NCI-H1092 treated with DMSO at 0.1 percent for 48 hours (cell line): ENCODE data around the gene GFPT2.

ENCODE experiments used
- DNase-seq: peaks from one replicate; lab custom pipeline; 2025; lab: John Stamatoyannopoulos, UW

The GFPT2 gene

GRCh38 chr5:180378438-180379344 lies 25.6 kb upstream of the GFPT2 start:
- no peak for DNase-seq

DNA sequence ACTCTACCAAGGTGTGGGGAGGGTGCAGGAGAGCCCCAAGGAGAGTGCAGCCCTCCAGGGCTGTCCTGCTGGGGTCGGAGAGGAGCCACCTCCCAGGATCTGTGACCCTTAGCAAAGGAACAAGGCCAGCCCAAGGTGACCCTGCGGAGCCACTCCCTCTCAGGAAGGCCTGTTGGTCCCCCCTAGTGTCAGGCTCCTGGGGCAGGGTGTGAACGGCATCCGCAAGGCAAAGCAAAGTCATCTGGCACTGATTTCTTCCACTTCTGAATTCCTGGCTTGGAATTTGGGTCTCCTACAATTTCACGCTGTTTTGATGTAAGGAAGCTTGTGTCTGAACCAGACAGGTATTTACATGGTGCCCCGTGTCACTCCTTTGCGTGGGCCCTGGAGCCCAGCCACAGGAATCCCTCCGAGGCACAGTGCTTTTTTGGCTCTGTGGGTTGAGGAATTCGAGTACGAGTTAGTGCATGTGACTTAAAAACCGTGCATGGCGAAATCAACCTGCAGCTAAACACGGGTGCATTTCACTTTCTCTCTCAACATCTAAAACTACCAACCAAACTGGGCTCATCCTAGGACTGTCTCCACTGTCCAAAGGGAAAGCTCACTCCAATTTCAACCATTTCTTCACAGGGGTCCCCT lies 24.5 kb upstream of the GFPT2 start:
- no peak for DNase-seq

DNA sequence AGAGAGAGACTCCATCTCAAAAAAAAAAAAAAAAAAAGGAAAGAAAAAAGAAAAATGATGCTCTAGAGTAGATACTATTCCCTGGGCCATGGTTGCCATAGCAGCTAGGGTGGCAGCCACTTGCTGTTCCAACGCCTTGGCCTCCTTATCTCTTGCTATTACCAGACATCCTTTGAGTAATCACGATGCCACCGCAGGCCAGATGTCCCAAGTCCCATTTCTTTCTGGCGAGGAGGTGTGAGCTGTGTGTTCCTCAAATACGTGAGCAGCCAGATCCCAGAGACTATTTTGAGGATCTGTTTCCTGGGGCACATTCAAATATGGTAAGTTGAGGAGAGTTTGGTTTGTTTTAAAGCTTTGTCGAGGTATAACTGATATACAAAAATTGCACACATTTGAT lies 23.4 kb upstream of the GFPT2 start:
- DNase-seq = no peak

DNA sequence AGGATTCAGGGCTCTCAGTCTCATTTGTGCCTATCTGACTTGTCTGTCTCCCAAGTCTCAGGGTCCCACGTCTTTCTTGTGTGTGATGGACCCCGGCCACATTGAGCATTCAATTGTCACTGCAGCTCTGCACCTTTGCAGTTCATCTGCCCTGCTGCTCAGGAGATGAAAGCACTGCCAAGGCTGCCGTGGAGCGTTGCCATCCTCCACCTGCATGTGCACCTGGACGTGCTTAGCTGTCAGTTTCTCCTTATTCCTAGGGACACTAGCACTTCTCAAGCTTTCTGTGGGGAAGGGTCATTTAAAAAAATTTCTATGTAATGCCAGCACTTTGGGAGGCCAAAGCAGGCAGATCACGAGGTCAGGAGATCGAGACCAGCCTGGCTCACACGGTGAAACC lies 22.8 kb upstream of the GFPT2 start:
- no peak for DNase-seq

GRCh38 chr5:180375291-180375690 lies 22.2 kb upstream of the GFPT2 start:
- no peak for DNase-seq

DNA sequence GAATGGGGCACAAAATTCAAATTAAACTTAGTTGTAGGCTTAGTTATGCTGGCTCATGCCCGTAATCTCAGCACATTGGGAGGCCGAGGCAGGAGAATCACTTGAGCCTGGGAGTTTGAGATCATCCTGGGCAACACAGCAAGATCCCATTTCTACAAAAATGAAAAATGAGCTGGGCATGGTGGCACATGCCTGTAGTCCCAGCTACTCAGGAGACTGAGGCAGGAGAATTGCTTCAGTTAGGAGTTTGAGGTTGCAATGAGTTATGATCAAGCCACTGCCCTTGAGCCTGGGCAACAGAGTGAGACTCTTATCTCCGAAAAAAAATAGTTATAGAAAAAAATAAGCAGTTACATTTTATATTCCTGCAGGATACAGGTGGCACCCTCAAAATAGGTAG lies 20.7 kb upstream of the GFPT2 start:
- no peak for DNase-seq

DNA sequence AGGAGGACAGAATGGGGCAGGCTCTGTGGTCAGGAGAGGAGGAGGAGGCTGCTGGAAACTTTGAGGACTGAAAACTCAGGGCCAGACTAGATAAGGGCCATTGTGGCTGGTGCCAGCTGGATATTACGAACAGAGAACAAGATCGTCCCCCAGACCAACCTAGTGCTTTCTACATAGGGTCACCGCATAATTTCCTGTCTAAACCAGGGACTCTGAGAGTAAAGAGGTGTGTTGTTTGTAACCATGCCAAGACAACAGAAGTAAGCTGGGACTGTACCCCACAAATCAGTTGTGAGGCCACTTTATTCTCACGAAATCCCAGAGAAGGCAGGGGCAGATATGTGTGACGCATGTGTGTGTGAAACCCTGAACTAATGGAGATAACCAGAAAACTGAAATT lies 20.3 kb upstream of the GFPT2 start:
- no peak for DNase-seq

GRCh38 chr5:180371949-180372348 lies 18.8 kb upstream of the GFPT2 start:
- DNase-seq = no peak

GRCh38 chr5:180370861-180371641 lies 17.9 kb upstream of the GFPT2 start:
- no peak for DNase-seq

- no peak for DNase-seq
Observed at GRCh38 chr5:180367991-180368390, 14.9 kb upstream of the GFPT2 start.

DNA sequence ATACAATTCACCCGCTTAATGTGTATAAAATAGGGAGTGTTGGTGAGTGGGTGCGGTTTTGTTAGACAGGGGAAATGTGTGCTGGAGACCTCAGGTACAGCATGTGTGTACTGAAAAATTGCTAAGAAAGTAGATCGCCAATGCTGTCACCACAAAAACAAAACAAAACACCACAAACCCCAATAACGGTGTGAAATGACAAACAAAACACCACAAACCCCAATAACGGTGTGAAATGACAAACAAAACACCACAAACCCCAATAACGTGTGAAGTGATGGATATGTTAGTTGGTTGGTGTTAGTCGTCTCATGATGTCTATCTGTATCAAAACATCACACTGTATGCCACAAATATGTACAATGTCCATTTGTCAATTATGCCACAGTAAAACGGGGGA lies 14.2 kb upstream of the GFPT2 start:
- DNase-seq = no peak

DNA sequence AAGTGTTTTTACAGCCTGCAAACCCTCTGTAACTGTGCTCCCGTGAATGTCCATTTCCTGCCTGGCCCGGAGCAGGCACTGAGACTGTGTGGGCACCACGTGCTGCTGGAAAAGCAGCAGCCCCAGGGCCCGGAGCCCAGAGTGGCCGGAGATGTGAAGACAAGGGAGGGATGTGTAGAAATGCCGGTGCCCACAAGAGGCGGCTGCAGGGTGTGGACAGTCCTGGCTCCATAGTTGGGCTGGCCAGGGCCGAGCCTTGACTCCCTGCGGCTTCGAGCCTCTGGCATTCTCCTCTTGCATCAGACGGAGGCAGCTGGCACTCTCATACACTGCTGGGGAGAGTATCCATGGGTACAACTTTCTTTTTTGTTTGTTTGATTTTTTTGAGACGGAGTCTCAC lies 13.2 kb upstream of the GFPT2 start:
- DNase-seq = no peak

DNA sequence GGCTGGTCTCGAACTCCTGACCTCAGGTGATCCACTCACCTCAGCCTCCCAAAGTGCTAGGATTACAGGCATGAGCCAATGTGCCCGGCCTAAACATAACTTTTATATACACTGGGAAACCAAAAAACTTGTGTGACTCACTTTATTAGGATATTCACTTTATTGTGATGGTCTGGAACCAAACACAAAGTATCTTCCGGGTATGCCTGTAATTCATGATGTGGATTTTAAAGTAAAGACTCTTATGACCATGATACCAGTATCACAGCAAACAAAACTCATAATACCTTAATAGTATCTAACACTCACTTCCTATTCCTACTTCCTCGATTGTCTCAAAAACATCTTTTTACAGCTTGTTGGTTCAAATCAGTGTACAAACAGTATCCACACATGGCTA lies 12.7 kb upstream of the GFPT2 start:
- DNase-seq = no peak

GRCh38 chr5:180364306-180364856 lies 11.2 kb upstream of the GFPT2 start:
- DNase-seq = no peak

- DNase-seq = no peak
Observed at GRCh38 chr5:180360078-180360957, 7.2 kb upstream of the GFPT2 start.

GRCh38 chr5:180358694-180359093 lies 5.6 kb upstream of the GFPT2 start:
- no peak for DNase-seq

DNA sequence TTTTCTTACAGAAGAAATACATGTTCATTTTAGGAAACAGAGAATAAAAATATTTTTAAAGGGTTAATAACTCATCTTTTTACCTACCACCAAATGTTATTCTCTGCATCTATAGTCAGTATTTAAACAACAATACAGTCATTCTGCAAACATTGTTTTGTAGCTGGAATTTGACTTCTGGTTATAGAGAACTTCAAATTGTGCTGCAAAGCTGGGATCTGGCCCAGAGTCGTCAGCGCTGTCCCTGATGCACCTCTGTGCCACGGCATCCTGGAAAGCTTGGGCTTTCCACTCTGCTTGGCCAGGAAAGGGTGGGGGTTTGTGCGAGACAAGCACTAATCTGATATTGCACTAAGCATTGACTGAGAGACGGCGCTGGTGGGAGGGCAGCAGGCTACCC lies 5.0 kb upstream of the GFPT2 start:
- no peak for DNase-seq

DNA sequence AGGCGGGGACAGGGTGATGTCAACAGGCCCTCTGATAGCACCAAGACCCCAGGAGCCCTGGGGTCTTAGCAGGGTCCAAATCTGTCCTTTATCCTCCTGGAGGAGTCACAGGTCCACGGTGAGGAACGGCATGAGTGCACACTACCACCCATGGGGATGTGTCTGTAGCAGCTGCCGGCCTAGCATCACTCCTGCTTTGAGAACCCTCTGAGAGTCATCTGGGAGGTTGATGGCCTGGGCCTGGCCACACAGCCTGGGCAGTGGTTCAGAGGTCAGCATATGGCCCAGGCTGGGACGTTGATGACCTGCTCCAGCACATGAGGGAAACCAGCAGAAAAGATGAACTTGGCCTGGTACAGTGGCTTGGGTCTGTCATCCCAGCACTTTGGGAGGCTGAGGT lies 1.8 kb upstream of the GFPT2 start:
- no peak for DNase-seq

DNA sequence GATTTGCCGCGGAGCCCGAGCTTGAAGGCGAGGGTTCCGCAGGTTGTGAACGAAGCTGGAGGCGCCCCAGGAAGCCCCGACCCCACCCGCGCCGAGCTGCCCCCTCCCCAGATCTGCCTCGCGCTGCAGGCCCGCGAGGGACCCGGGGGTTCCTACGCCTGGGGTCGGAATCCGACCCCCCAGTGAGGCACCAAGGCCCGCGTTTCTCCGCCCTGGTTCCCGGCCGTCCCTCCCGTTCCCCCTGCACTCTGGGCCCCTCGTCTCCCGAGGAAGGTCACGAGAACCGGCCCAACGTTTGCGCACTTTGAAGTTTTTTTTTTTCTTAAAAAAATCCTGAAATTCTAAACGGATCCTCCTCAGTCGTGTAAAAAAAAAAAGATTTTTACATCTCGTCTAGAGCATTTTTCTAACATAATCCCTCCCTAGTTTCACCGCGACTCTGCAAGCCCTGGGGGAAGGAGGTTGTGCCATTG lies 880 bp upstream of the GFPT2 start:
- no peak for DNase-seq

DNA sequence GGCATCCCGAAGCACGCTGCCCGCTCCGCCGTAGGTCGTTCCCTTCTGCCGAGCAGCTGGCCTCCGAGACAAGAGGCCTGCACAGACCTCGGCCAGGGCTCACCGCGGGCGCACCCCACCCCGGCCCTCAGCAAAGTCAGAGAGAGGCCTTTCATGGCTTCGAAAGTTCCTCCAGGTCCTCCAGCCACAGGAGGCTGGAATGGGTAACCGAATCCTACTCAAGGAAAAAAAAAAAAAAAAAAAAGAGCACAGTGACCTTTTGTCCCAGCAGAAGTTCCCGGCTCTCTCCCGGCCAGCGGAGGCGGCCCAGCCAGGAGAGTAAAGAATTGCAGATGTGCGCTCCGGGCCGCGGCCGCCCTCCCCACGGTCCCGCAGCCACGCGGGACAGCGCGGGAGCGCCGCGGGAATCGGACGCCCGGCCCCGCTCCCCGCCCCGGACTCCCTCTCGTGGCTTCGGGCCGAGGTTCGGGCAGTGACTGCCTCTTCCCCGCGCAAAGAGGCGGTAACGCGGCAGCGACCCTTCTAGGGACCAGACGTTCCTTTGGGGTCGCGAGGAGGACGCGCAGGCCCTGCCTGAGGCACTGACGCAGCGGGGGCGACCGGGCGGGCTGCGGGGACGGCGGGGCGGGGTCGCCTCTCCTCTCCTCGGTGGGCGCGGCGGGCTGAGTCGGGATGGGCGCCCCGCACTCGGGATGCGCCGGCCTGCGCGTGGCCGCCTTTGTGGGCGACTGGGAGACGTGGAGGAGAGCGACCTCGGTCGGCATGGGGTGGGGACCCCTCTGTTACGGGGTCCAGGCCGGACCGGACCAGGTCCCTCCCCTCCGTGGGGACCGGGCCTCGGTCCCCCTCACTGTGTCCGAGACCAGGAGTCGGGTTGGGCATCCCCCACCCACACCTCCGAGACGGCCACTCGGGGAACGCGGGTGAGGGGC lies 754 bp downstream of the GFPT2 start:
- DNase-seq = no peak
